OCI-LY7 (cell line): ENCODE results near the gene PIEZO1. TPM values are rescaled to one million over a fixed set of nuclear protein-coding genes. Genes with fewer than 3 reads are reported as not detected.
A peak's percentile ranks its signal among the peaks of the same experiment; 100 is the strongest.
"Not testable (repeated sequence)": the region's sequence is repeated elsewhere in the genome, so short reads cannot be mapped to it uniquely, and the experiment has no call there.

ENCODE experiments used
- BruUV-seq: library from RNA; stranded (reverse); fragments of 400-500 nt; replicated peaks from 2 replicates; lab custom pipeline; 2021; lab: Mats Ljungman, UMichigan
- CTCF ChIA-PET: fragments of 300-600 bp; sonication (Branson Sonifier 250); formaldehyde crosslinking; loops from one replicate; lab custom pipeline; 2022; ENCODE audit warnings: antibody characterized with exemption; ENCODE audit not compliant: unreplicated experiment; lab: Charles Lee
- POLR2A ChIA-PET: fragments of 300-600 bp; sonication (Branson Sonifier 250); formaldehyde crosslinking; loops from one replicate; lab custom pipeline; 2022; ENCODE audit warnings: antibody characterized with exemption; lab: Charles Lee
- DNase-seq: peaks from one replicate; pipeline ENCODE4 v3.0.0-alpha.2; 2015; ENCODE audit warnings: low spot score
- H2AFZ ChIP-seq: fragments of 200-600 bp; sonication (generic), shearing (Covaris generic); 2 replicates; pipeline ENCODE4 v1.6.1; 2014; ENCODE audit warnings: mild to moderate bottlenecking, antibody characterized with exemption, low read length, moderate library complexity
- H3K27ac ChIP-seq: fragments of 200-600 bp; sonication (generic); 2 replicates; pipeline ENCODE4 v1.5.1; 2014; ENCODE audit warnings: mixed run types, low read depth, mild to moderate bottlenecking, moderate library complexity, low read length, inconsistent platforms; ENCODE audit not compliant: poor library complexity, severe bottlenecking
- H3K36me3 ChIP-seq: fragments of 200-600 bp; sonication (generic); 2 replicates; pipeline ENCODE4 v1.6.1; 2014; ENCODE audit warnings: mild to moderate bottlenecking, antibody characterized with exemption, low read length, moderate library complexity, mixed read lengths; ENCODE audit not compliant: insufficient read depth
- H3K4me1 ChIP-seq: fragments of 200-600 bp; sonication (generic); 2 replicates; pipeline ENCODE4 v1.5.1; 2014; ENCODE audit warnings: mild to moderate bottlenecking, low read length; ENCODE audit not compliant: insufficient read depth, poor library complexity, severe bottlenecking
- H3K4me2 ChIP-seq: fragments of 200-600 bp; sonication (generic); 2 replicates; pipeline ENCODE4 v1.6.1; 2014; ENCODE audit warnings: mild to moderate bottlenecking, low read length
- H3K4me3 ChIP-seq: fragments of 200-600 bp; sonication (generic); 2 replicates; pipeline ENCODE4 v1.5.1; 2014; ENCODE audit warnings: mild to moderate bottlenecking, low read depth, low read length; ENCODE audit not compliant: poor library complexity, severe bottlenecking
- H3K79me2 ChIP-seq: fragments of 200-600 bp; sonication (generic); 2 replicates; pipeline ENCODE4 v1.6.1; 2016; ENCODE audit warnings: low read depth, mild to moderate bottlenecking, low read length, moderate library complexity, mixed read lengths; ENCODE audit not compliant: insufficient read depth
- H3K9me2 ChIP-seq: fragments of 200-600 bp; sonication (generic); 2 replicates; pipeline ENCODE4 v1.6.1; 2016; ENCODE audit warnings: mild to moderate bottlenecking, low read length, mixed read lengths; ENCODE audit not compliant: insufficient read depth
- H3K9me3 ChIP-seq: fragments of 200-600 bp; sonication (generic); 2 replicates; pipeline ENCODE4 v1.6.1; 2014; ENCODE audit warnings: mild to moderate bottlenecking, mixed run types, low read length, mixed read lengths
- H4K20me1 ChIP-seq: fragments of 200-600 bp; sonication (generic); 2 replicates; pipeline ENCODE4 v1.6.1; 2014; ENCODE audit warnings: mild to moderate bottlenecking, antibody characterized with exemption, low read length, moderate library complexity, mixed read lengths; ENCODE audit not compliant: insufficient read depth
- EZH2phosphoT487 ChIP-seq: fragments of 200-600 bp; sonication (generic); IDR thresholded peaks from 2 replicates; pipeline ENCODE4 v1.6.1; 2018; ENCODE audit warnings: low read depth, borderline replicate concordance, mild to moderate bottlenecking, mixed run types, antibody characterized with exemption, low read length, moderate library complexity, mixed read lengths
- intact Hi-C: fragments of 100-400 bp; cut with micrococcal nuclease; formaldehyde crosslinking; loops from one replicate; pipeline ENCODE4 v1.10.0; 2022; ENCODE audit not compliant: unreplicated experiment
- total RNA-seq, 2 experiments: library from RNA; depleted of rRNA in 1 of 2; stranded (reverse); fragments of >200 nt in 1 of 2; shearing (Covaris generic) in 1 of 2; gene quantifications; 2 replicates each; pipeline ENCODE4 v1.2.3, GENCODE V29; 2014 to 2022
- TF ChIP-seq, protein P1 (sequence below): fragments of 200-600 bp; sonication (generic); conservative IDR thresholded peaks from 2 replicates; pipeline ENCODE4 v1.5.1; 2014; ENCODE audit warnings: mild to moderate bottlenecking, antibody characterized with exemption, low read length, moderate library complexity, mixed read lengths

PIEZO1 gene
- total RNA-seq, 2 experiments from 2014 or later, result 144 to 154 TPM

DNA sequence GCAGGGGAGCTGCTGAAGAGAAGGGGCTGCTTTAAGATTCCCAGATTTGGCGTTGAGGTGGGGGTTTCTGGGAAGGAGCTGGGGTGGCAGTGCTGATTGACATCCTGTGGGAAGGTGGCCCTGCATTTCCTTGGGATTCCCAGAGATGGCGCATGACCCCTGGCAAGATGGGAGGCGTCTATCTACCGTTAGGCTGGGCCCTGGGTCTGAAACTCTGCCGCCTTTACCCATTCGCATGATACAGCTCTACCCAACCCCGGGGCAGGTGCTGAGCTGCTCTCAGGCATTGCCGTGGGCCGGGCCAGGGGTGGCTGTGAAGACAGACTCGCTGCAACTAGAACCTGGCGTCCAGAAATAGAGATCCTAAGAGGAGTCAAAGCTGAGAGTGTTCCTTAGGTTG is 112.2 kb downstream of the PIEZO1 start:
- no peaks in the 10 kb centered on the region for H3K9me2 ChIP-seq
- H3K9me3 ChIP-seq, result no peaks in the 10 kb centered on the region
- H3K4me1 ChIP-seq, result no peaks in the 10 kb centered on the region
- no peaks in the 10 kb centered on the region for H3K79me2 ChIP-seq
- POLR2A ChIA-PET, result interaction anchor here (0.6 kb wide), 1 partner anchor 10 kb away, joined by 3 read pairs; the partner anchor contains the start of gene MVD
- no peaks in the 10 kb centered on the region for H4K20me1 ChIP-seq
- intact Hi-C loops, result no loop called here
- no peak overlapping the region for H2AFZ ChIP-seq
- CTCF ChIA-PET, result no interaction called here
- no peak overlapping the region for H3K4me2 ChIP-seq
- H3K36me3 ChIP-seq, result peaks cover 26% of the 10 kb centered on the region
- no peak for DNase-seq
- TF ChIP-seq, protein P1, sequence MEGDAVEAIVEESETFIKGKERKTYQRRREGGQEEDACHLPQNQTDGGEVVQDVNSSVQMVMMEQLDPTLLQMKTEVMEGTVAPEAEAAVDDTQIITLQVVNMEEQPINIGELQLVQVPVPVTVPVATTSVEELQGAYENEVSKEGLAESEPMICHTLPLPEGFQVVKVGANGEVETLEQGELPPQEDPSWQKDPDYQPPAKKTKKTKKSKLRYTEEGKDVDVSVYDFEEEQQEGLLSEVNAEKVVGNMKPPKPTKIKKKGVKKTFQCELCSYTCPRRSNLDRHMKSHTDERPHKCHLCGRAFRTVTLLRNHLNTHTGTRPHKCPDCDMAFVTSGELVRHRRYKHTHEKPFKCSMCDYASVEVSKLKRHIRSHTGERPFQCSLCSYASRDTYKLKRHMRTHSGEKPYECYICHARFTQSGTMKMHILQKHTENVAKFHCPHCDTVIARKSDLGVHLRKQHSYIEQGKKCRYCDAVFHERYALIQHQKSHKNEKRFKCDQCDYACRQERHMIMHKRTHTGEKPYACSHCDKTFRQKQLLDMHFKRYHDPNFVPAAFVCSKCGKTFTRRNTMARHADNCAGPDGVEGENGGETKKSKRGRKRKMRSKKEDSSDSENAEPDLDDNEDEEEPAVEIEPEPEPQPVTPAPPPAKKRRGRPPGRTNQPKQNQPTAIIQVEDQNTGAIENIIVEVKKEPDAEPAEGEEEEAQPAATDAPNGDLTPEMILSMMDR, result peak; percentile 42
- no peak for TF ChIP-seq EZH2phosphoT487
- H3K27ac ChIP-seq, result no peak overlapping the region
- no peak overlapping the region for H3K4me3 ChIP-seq
- no TSS peak for BruUV-seq

DNA sequence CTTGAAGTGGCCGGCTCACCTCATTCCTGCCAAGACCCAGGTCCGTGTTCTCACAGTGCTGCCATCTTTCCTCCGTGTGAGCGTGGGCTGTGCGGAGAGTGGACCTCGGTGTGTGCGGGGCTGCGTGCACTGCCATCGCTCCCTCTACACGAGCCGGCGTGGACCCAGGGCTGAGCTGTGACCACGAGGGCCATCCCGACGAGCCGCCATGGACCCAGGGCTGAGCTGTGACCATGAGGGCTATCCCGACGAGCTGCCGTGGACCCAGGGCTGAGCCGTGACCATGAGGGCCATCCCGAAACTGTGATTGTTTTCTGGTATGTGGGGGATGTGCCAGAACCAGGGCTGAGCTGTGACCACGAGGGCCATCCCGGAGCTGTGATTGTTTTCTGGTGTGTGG is 113.2 kb downstream of the PIEZO1 start:
- intact Hi-C loops, result no loop called here
- TF ChIP-seq, protein P1, result no peak
- no peak for TF ChIP-seq EZH2phosphoT487
- ChIA-PET CTCF (no interaction called here), POLR2A (no interaction called here)
- no peak overlapping the region for H3K4me3 ChIP-seq
- H2AFZ ChIP-seq, result no peak overlapping the region
- no peak for DNase-seq
- no peaks in the 10 kb centered on the region for H3K79me2 ChIP-seq
- no peaks in the 10 kb centered on the region for H3K9me3 ChIP-seq
- no peaks in the 10 kb centered on the region for H4K20me1 ChIP-seq
- no peaks in the 10 kb centered on the region for H3K4me1 ChIP-seq
- no peaks in the 10 kb centered on the region for H3K9me2 ChIP-seq
- H3K4me2 ChIP-seq, result no peak overlapping the region
- H3K27ac ChIP-seq, result no peak overlapping the region
- peaks cover 26% of the 10 kb centered on the region for H3K36me3 ChIP-seq
- BruUV-seq, result no TSS peak

DNA sequence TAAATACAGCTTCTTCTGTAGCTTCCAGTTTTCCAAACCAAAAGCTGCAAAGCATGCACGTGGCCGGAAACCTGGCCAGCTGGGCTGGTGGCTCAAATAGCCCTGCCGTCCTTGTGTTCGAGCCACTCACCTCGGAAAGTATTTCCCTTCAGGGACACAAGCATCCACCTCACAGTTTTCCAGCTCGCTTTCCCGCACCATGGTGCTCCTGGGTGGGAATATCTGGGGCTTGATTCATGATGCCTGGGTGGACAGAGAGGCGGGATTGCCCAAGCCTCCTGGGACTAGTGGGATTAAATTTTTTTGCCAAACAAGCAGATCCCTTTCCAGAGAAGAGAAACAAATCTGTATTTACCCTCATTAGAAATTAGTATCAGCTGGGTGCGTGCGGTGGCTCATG is 115.0 kb downstream of the PIEZO1 start:
- ChIA-PET POLR2A (no interaction called here), CTCF (no interaction called here)
- Histone ChIP-seq H3K27ac (no peak overlapping the region), H3K9me3 (no peaks in the 10 kb centered on the region), H3K36me3 (peaks cover 22% of the 10 kb centered on the region), H4K20me1 (no peaks in the 10 kb centered on the region), H3K4me2 (no peak overlapping the region), H3K4me3 (no peak overlapping the region), H2AFZ (no peak overlapping the region), H3K79me2 (no peaks in the 10 kb centered on the region; the same call in 1 of the 2 replicates), H3K9me2 (no peaks in the 10 kb centered on the region), H3K4me1 (peaks cover 11% of the 10 kb centered on the region)
- no peak for DNase-seq
- intact Hi-C loops, result loop anchor here (10.0 kb wide), 1 partner anchor 215 kb away; the partner anchor contains the start of gene ZFPM1
- BruUV-seq, result no TSS peak
- TF ChIP-seq, protein P1, result no peak
- no peak for TF ChIP-seq EZH2phosphoT487

DNA sequence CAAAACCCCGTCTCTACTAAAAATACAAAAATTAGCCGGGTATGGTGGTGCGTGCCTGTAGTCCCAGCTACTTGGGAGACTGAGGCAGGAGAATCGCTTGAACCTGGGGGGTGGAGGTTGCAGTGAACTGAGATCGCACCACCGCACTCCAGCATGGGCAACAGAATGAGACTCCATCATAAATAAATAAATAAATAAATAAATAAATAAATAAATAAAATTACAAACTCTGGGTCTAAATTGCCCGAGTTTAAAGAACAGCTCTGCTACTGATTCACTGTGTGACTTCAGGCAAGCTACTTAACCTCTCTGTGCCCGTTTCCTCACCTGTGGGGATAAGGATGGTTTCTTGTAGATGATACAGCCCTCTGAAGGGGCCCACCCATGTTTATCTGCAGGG is 115.5 kb downstream of the PIEZO1 start:
- H3K4me3 ChIP-seq, H3K9me2 ChIP-seq, H2AFZ ChIP-seq, CTCF ChIA-PET, BruUV-seq, H3K27ac ChIP-seq, H3K9me3 ChIP-seq, H3K79me2 ChIP-seq, POLR2A ChIA-PET, H4K20me1 ChIP-seq, DNase-seq, H3K4me2 ChIP-seq: not testable (repeated sequence)
- intact Hi-C loops, result loop anchor here (10.0 kb wide), 1 partner anchor 215 kb away; the partner anchor contains the start of gene ZFPM1
- peaks cover 22% of the 10 kb centered on the region for H3K36me3 ChIP-seq
- peaks cover 15% of the 10 kb centered on the region for H3K4me1 ChIP-seq
